GM12891 (cell line): ENCODE data around the gene GNAQ.
"Not testable (repeated sequence)": the region's sequence is repeated elsewhere in the genome, so short reads cannot be mapped to it uniquely, and the experiment has no call there.

Source experiments
- DNase-seq: peaks from one replicate; pipeline ENCODE4 v3.0.0; 2011; ENCODE audit warnings: low spot score; ENCODE audit not compliant: insufficient read length
- FAIRE-seq: peaks from 2 replicates; lab custom pipeline; 2011; peaks lifted over from hg19 to GRCh38; lab: Jason Lieb, UNC
- PAX5 ChIP-seq: IDR thresholded peaks from 2 replicates; pipeline ENCODE4 v1.6.1; 2011; ENCODE audit warnings: low read length, moderate library complexity, mild to moderate bottlenecking; ENCODE audit not compliant: insufficient read depth, severe bottlenecking
- POLR2A ChIP-seq: IDR thresholded peaks from 2 replicates; pipeline ENCODE4 v1.6.1; 2011; ENCODE audit warnings: low read depth, low read length, control low read depth
- POLR2AphosphoS5 ChIP-seq: IDR thresholded peaks from 2 replicates; pipeline ENCODE4 v1.6.1; 2011; ENCODE audit warnings: low read depth, low read length, control low read depth
- POU2F2 ChIP-seq: IDR thresholded peaks from 2 replicates; pipeline ENCODE4 v1.6.1; 2011; ENCODE audit warnings: low read depth, mild to moderate bottlenecking, control low read depth, low read length, moderate library complexity
- SPI1 ChIP-seq: IDR thresholded peaks from 2 replicates; pipeline ENCODE4 v1.6.1; 2011; ENCODE audit warnings: low read depth, low read length, control low read depth
- TAF1 ChIP-seq: IDR thresholded peaks from 2 replicates; pipeline ENCODE4 v1.6.1; 2011; ENCODE audit warnings: low read depth, low read length, control low read depth

The GNAQ gene

GRCh38 chr9:77735494-77735893 is 296.1 kb downstream of the GNAQ start:
- TF ChIP-seq POLR2A, result no peak
- no peak for TF ChIP-seq POU2F2
- no peak for TF ChIP-seq POLR2AphosphoS5
- no peak for TF ChIP-seq PAX5
- no peak for TF ChIP-seq SPI1
- TF ChIP-seq TAF1, result no peak
- FAIRE-seq, result no peak
- DNase-seq, result no peak

GRCh38 chr9:77731930-77732329 is 299.7 kb downstream of the GNAQ start:
- TF ChIP-seq POLR2A (no peak), POU2F2 (no peak), SPI1 (no peak), PAX5 (no peak), TAF1 (no peak), POLR2AphosphoS5 (no peak)
- no peak for FAIRE-seq
- DNase-seq, result no peak

- FAIRE-seq (no peak), DNase-seq (no peak)
- no peak for TF ChIP-seq PAX5
These were observed 300.5 kb downstream of the GNAQ start for GRCh38 chr9:77731008-77731698.

- DNase-seq, result no peak
- no peak for FAIRE-seq
- TF ChIP-seq POU2F2, result no peak
- no peak for TF ChIP-seq PAX5
- TF ChIP-seq TAF1, result no peak
- no peak for TF ChIP-seq POLR2A
- no peak for TF ChIP-seq POLR2AphosphoS5
- no peak for TF ChIP-seq SPI1
These were observed 302.4 kb downstream of the GNAQ start for GRCh38 chr9:77729177-77729576.

- no peak for DNase-seq
- FAIRE-seq, result no peak
- TF ChIP-seq SPI1 (no peak), POU2F2 (no peak), POLR2A (no peak), POLR2AphosphoS5 (no peak)
These were observed 304.8 kb downstream of the GNAQ start for GRCh38 chr9:77726814-77727213.

GRCh38 chr9:77726289-77726688 is 305.3 kb downstream of the GNAQ start:
- DNase-seq, result no peak
- no peak for FAIRE-seq
- TF ChIP-seq POLR2AphosphoS5 (no peak), SPI1 (no peak), PAX5 (no peak)

- TF ChIP-seq POLR2AphosphoS5 (no peak), PAX5 (no peak)
- FAIRE-seq (no peak), DNase-seq (no peak)
These were observed 305.8 kb downstream of the GNAQ start for GRCh38 chr9:77725820-77726219.

- FAIRE-seq (no peak), DNase-seq (no peak)
- TF ChIP-seq POU2F2 (no peak), SPI1 (no peak), PAX5 (no peak), POLR2A (no peak)
These were observed 306.4 kb downstream of the GNAQ start for GRCh38 chr9:77725046-77725694.

GRCh38 chr9:77721156-77721555 is 310.5 kb downstream of the GNAQ start:
- FAIRE-seq, DNase-seq: not testable (repeated sequence)

- no peak for TF ChIP-seq POLR2A
- no peak for TF ChIP-seq POLR2AphosphoS5
- no peak for TF ChIP-seq PAX5
- no peak for TF ChIP-seq POU2F2
- no peak for TF ChIP-seq TAF1
- no peak for TF ChIP-seq SPI1
- DNase-seq (no peak), FAIRE-seq (no peak)
These were observed 312.3 kb downstream of the GNAQ start for GRCh38 chr9:77719321-77719720.

- FAIRE-seq, DNase-seq: not testable (repeated sequence)
These were observed 313.3 kb downstream of the GNAQ start for GRCh38 chr9:77718298-77718640.

- FAIRE-seq, DNase-seq: not testable (repeated sequence)
These were observed 313.9 kb downstream of the GNAQ start for GRCh38 chr9:77717608-77718297.
